Neural cell (in vitro differentiated cells): ENCODE data around the gene LRSAM1. TPM values are rescaled to one million over a fixed set of nuclear protein-coding genes. Genes with fewer than 3 reads are reported as not detected.

ENCODE experiments used
- H2AFZ ChIP-seq: fragments of 200-600, 300-800 bp; sonication (generic), shearing (Covaris generic); 2 replicates; pipeline ENCODE4 v1.6.0; 2014; ENCODE audit warnings: low read depth, mild to moderate bottlenecking, antibody characterized with exemption, low read length, moderate library complexity
- H3F3A ChIP-seq: fragments of 200-600 bp; shearing (Covaris generic); 2 replicates; pipeline ENCODE4 v1.6.1; 2016; ENCODE audit warnings: mild to moderate bottlenecking, moderate library complexity, mixed read lengths, antibody characterized with exemption, low read length; ENCODE audit not compliant: insufficient read depth, poor library complexity, severe bottlenecking
- H3K27ac ChIP-seq: fragments of 200-600, 300-800 bp; sonication (generic), shearing (Covaris generic); 2 replicates; pipeline ENCODE4 v1.5.1; 2014; ENCODE audit warnings: mild to moderate bottlenecking, low read length, moderate library complexity
- H3K27me3 ChIP-seq: fragments of 300-800, 200-600 bp; sonication (generic), shearing (Covaris generic); 2 replicates; pipeline ENCODE4 v1.6.0; 2014; ENCODE audit warnings: mild to moderate bottlenecking, low read depth, low read length, moderate library complexity; ENCODE audit not compliant: insufficient read depth
- H3K36me3 ChIP-seq: fragments of 300-800, 200-600 bp; sonication (generic), shearing (Covaris generic); 2 replicates; pipeline ENCODE4 v1.5.1; 2014; ENCODE audit warnings: mild to moderate bottlenecking, antibody characterized with exemption, low read length, moderate library complexity; ENCODE audit not compliant: insufficient read depth
- H3K4me2 ChIP-seq: fragments of 300-800, 200-600 bp; sonication (generic), shearing (Covaris generic); 2 replicates; pipeline ENCODE4 v1.6.0; 2014; ENCODE audit warnings: mild to moderate bottlenecking, low read length
- H3K4me3 ChIP-seq: fragments of 300-800, 200-600 bp; sonication (generic), shearing (Covaris generic); 2 replicates; pipeline ENCODE4 v1.5.1; 2014; ENCODE audit warnings: mild to moderate bottlenecking, low read length, moderate library complexity
- H3K79me2 ChIP-seq: fragments of 200-600 bp; shearing (Covaris generic); replicated peaks from 2 replicates; pipeline ENCODE4 v1.6.0; 2014; ENCODE audit warnings: mild to moderate bottlenecking, low read length, moderate library complexity; ENCODE audit not compliant: insufficient read depth
- H3K9ac ChIP-seq: fragments of 300-800, 200-600 bp; sonication (generic), shearing (Covaris generic); 2 replicates; pipeline ENCODE4 v1.6.1; 2016; ENCODE audit warnings: mild to moderate bottlenecking, low read length, mixed read lengths
- H3K9me2 ChIP-seq: fragments of 200-600 bp; shearing (Covaris generic); 2 replicates; pipeline ENCODE4 v1.6.1; 2016; ENCODE audit warnings: mild to moderate bottlenecking, low read length, mixed read lengths; ENCODE audit not compliant: insufficient read depth
- H3K9me3 ChIP-seq: fragments of 200-600, 300-800 bp; sonication (generic), shearing (Covaris generic); 2 replicates; pipeline ENCODE4 v1.6.1; 2016; ENCODE audit warnings: mild to moderate bottlenecking, mixed run types, low read length, moderate library complexity, mixed read lengths
- H4K20me1 ChIP-seq: fragments of 200-600 bp; shearing (Covaris generic); 2 replicates; pipeline ENCODE4 v1.6.1; 2016; ENCODE audit warnings: mild to moderate bottlenecking, mixed run types; ENCODE audit not compliant: insufficient read depth
- EP300 ChIP-seq: fragments of 450-650 bp; conservative IDR thresholded peaks from 2 replicates; pipeline ENCODE4 v1.6.1; 2014; ENCODE audit warnings: antibody characterized with exemption, mild to moderate bottlenecking, moderate library complexity; ENCODE audit not compliant: poor library complexity, severe bottlenecking
- EZH2 ChIP-seq: fragments of 200-600, 300-800 bp; shearing (Covaris generic), sonication (generic); IDR thresholded peaks from 2 replicates; pipeline ENCODE4 v1.6.1; 2014; ENCODE audit warnings: antibody characterized with exemption, low read length, borderline replicate concordance, mild to moderate bottlenecking; ENCODE audit not compliant: insufficient read depth, poor library complexity, severe bottlenecking
- MXI1 ChIP-seq: fragments of 450-650 bp; conservative IDR thresholded peaks from 2 replicates; pipeline ENCODE4 v1.6.1; 2014; ENCODE audit warnings: antibody characterized with exemption, mild to moderate bottlenecking; ENCODE audit not compliant: poor library complexity, severe bottlenecking
- POLR2AphosphoS5 ChIP-seq: IDR thresholded peaks from 2 replicates; pipeline ENCODE4 v1.6.1; 2012
- RAD21 ChIP-seq: fragments of 450-650 bp; conservative IDR thresholded peaks from 2 replicates; pipeline ENCODE4 v1.6.1; 2014; ENCODE audit warnings: antibody characterized with exemption, mild to moderate bottlenecking, moderate library complexity
- SMC3 ChIP-seq: fragments of 450-650 bp; conservative IDR thresholded peaks from 2 replicates; pipeline ENCODE4 v1.6.1; 2014; ENCODE audit warnings: antibody characterized with exemption, mild to moderate bottlenecking, moderate library complexity; ENCODE audit not compliant: poor library complexity
- TAF1 ChIP-seq: IDR thresholded peaks from 2 replicates; pipeline ENCODE4 v1.6.1; 2012; ENCODE audit warnings: low read depth
- polyA minus RNA-seq: library from RNA; depleted of rRNA, polyadenylated mRNA; stranded (reverse); fragments of >200 nt; gene quantifications from 2 replicates; pipeline ENCODE4 v1.2.3, GENCODE V29; 2014
- polyA plus RNA-seq: library from polyadenylated mRNA; depleted of rRNA; stranded (reverse); fragments of >200 nt; gene quantifications from 2 replicates; pipeline ENCODE4 v1.2.3, GENCODE V29; 2014
- TF ChIP-seq, protein P1 (sequence below): fragments of 450-650 bp; IDR thresholded peaks from 2 replicates; pipeline ENCODE4 v1.5.1; 2014; ENCODE audit warnings: antibody characterized with exemption, mild to moderate bottlenecking, moderate library complexity; ENCODE audit not compliant: poor library complexity, severe bottlenecking
- TF ChIP-seq, protein P2 (sequence below): IDR thresholded peaks from 2 replicates; pipeline ENCODE4 v1.6.1; 2012; ENCODE audit warnings: borderline replicate concordance

The LRSAM1 gene
- polyA plus RNA-seq (21.6 and 27.1 TPM in 2 replicates), polyA minus RNA-seq (24.4 and 26.3 TPM in 2 replicates)

DNA sequence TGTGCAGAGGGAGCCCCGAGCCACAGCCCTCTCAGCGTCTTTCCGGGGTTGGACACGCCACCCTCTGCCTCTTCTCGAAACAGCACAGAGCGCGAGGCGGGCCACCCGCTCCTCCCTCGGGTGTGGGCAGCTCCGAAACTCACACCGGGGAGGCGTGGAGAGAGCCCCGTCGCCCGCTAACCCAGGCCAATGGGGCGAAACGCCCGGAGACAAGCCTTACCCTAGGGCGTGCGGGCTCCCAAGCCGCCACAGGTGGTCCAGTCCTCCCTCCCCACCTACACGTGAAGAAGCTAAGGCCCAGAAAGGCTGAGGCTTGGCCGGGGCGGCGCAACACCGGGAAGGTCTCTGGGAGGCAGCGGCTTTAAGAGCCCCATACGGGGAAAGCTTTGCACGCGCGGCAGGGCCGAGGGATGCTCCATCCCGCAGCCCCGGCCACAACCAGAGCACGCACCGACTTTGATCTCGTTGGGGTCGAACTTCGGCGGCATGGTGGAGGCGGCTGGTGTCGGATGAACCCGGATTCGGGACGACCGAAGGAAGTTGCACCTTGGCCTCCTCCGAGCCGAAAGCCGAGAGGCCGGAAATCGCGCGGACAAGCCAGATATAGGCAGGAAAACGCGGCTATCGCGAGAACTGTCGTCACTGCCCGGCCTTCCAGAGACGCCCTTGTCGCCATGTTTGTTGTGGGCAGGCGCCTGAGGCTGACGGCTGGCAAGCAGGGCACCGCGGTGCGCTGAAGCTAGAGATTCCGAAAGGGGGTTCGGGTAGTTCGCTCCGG lies at the start of gene LRSAM1, which contains the start of gene RPL12:
LRSAM1 (plus strand) TSS at position 681 of the 778 bp plus-strand sequence. CDS start 3,018 bp downstream, outside the sequence.
RPL12 (minus strand) TSS at position 577 of the 778 bp plus-strand sequence; CDS start at position 488, 89 bp downstream.
- H3K27me3 ChIP-seq = no peaks in the 10 kb centered on the region
- H3K27ac ChIP-seq = peak within 1 kb of the TSS; percentile 69
- H3F3A ChIP-seq = no peaks in the 10 kb centered on the region
- peak within 1 kb of the TSS; percentile 86 for H3K4me3 ChIP-seq
- H3K79me2 ChIP-seq = peaks cover 8% of the 10 kb centered on the region
- H2AFZ ChIP-seq = peak within 1 kb of the TSS; percentile 70
- peak within 1 kb of the TSS; percentile 87 for H3K4me2 ChIP-seq
- no peaks in the 10 kb centered on the region for H3K9me2 ChIP-seq
- H4K20me1 ChIP-seq = no peaks in the 10 kb centered on the region
- peak within 1 kb of the TSS; percentile 77 for H3K9ac ChIP-seq
- TF ChIP-seq, protein P1, sequence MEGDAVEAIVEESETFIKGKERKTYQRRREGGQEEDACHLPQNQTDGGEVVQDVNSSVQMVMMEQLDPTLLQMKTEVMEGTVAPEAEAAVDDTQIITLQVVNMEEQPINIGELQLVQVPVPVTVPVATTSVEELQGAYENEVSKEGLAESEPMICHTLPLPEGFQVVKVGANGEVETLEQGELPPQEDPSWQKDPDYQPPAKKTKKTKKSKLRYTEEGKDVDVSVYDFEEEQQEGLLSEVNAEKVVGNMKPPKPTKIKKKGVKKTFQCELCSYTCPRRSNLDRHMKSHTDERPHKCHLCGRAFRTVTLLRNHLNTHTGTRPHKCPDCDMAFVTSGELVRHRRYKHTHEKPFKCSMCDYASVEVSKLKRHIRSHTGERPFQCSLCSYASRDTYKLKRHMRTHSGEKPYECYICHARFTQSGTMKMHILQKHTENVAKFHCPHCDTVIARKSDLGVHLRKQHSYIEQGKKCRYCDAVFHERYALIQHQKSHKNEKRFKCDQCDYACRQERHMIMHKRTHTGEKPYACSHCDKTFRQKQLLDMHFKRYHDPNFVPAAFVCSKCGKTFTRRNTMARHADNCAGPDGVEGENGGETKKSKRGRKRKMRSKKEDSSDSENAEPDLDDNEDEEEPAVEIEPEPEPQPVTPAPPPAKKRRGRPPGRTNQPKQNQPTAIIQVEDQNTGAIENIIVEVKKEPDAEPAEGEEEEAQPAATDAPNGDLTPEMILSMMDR = peak; percentile 22
- peak; percentile 89 for TF ChIP-seq TAF1
- peak; percentile 97 for TF ChIP-seq POLR2AphosphoS5
- TF ChIP-seq RAD21 = peak; percentile 46
- TF ChIP-seq SMC3 = peak; percentile 55
- TF ChIP-seq, protein P2, sequence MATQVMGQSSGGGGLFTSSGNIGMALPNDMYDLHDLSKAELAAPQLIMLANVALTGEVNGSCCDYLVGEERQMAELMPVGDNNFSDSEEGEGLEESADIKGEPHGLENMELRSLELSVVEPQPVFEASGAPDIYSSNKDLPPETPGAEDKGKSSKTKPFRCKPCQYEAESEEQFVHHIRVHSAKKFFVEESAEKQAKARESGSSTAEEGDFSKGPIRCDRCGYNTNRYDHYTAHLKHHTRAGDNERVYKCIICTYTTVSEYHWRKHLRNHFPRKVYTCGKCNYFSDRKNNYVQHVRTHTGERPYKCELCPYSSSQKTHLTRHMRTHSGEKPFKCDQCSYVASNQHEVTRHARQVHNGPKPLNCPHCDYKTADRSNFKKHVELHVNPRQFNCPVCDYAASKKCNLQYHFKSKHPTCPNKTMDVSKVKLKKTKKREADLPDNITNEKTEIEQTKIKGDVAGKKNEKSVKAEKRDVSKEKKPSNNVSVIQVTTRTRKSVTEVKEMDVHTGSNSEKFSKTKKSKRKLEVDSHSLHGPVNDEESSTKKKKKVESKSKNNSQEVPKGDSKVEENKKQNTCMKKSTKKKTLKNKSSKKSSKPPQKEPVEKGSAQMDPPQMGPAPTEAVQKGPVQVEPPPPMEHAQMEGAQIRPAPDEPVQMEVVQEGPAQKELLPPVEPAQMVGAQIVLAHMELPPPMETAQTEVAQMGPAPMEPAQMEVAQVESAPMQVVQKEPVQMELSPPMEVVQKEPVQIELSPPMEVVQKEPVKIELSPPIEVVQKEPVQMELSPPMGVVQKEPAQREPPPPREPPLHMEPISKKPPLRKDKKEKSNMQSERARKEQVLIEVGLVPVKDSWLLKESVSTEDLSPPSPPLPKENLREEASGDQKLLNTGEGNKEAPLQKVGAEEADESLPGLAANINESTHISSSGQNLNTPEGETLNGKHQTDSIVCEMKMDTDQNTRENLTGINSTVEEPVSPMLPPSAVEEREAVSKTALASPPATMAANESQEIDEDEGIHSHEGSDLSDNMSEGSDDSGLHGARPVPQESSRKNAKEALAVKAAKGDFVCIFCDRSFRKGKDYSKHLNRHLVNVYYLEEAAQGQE = peak; percentile 84
- TF ChIP-seq MXI1 = peak; percentile 97
- no peak for TF ChIP-seq EZH2
- TF ChIP-seq EP300 = peak; percentile 63
- no peaks in the 10 kb centered on the region for H3K36me3 ChIP-seq
- no peaks in the 10 kb centered on the region for H3K9me3 ChIP-seq

DNA sequence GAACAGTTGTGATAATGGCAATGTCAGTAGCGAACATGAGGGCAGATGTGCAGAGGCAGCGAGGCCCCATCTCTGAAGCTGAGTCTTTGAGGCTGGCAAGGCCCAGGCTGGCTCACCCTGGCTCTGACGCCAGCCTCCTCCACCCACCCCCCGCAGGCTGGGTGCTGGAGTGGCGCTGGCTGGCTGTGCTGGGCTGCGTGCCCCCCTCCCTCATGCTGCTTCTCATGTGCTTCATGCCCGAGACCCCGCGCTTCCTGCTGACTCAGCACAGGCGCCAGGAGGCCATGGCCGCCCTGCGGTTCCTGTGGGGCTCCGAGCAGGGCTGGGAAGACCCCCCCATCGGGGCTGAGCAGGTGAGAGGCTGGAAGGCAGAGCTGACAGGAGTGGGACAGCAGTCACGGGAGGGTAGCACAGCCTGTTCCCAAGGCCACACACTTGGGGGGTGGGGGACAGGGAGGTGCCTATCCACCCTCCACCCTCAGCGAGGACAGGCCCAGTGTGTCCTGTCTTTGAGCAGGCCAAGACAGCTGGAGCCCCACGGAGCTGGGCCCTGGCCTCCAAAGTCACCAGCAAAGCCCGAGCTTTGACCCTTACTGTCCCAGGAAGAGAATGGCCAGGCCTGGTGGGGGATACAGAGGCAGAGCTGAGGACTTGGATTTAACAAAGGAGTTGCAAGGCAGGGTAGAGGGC lies 48.8 kb upstream of the LRSAM1 start:
- Histone ChIP-seq H3K36me3 (no peaks in the 10 kb centered on the region), H2AFZ (no peak overlapping the region)

More for the DNA sequence above, 48.8 kb upstream of the LRSAM1 start:
- no peaks in the 10 kb centered on the region for H3K9me2 ChIP-seq
- H3K9me3 ChIP-seq = no peaks in the 10 kb centered on the region
- H3K4me2 ChIP-seq = no peak overlapping the region
- no peaks in the 10 kb centered on the region for H3F3A ChIP-seq
- no peak overlapping the region for H3K27ac ChIP-seq
- TF ChIP-seq TAF1 = no peak
- no peak for TF ChIP-seq EZH2
- TF ChIP-seq MXI1 = no peak
- TF ChIP-seq, protein P1 = no peak
- no peak for TF ChIP-seq POLR2AphosphoS5
- no peak for TF ChIP-seq EP300
- H3K79me2 ChIP-seq = no peaks in the 10 kb centered on the region
- no peak overlapping the region for H3K9ac ChIP-seq
- no peaks in the 10 kb centered on the region for H4K20me1 ChIP-seq
- no peak overlapping the region for H3K4me3 ChIP-seq
- no peaks in the 10 kb centered on the region for H3K27me3 ChIP-seq
